HG03045 (cell line): Measurements from ENCODE around the gene RADIL.

ENCODE experiments used
- ATAC-seq: cut with Tn5 transposase; IDR thresholded peaks from one replicate; pipeline ENCODE4 v1.9.1; 2021; ENCODE audit warnings: mild to moderate bottlenecking, moderate library complexity; ENCODE audit not compliant: unreplicated experiment

The RADIL gene

DNA sequence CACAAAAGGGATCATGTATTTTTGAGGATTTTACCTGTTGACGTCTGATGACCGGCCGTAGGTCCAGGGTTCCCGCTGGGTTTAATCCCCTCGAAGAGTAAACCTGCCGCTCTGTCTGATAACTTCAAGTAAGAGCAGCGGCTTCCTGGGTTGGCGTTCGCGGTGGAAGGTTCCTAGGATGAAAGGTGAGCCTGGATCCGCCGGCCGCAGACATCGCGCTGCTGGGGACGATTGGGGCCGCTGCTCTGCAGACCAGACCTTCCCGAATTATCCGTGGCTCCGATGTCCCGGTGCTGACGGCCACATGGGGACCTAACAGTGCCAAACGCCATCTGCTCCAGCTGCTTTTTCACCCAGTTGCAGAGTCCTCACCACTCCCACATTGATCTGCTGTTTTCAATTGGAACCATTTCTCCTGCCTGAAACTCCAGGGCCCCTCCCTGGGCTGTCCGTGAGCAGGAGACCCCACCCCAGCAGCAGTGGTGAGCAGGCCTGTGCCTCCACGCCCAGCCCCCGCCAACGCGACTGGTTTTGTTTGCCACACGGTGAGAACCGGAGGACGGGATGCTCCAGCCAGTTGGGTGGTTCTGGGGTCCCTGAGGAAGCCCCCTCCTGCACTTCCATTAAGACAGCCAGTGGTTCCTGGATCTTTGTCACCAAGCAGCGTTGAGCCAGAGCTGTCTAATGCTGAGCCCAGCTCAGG, 120.3 kb downstream of the RADIL start:
- no peak for ATAC-seq

DNA sequence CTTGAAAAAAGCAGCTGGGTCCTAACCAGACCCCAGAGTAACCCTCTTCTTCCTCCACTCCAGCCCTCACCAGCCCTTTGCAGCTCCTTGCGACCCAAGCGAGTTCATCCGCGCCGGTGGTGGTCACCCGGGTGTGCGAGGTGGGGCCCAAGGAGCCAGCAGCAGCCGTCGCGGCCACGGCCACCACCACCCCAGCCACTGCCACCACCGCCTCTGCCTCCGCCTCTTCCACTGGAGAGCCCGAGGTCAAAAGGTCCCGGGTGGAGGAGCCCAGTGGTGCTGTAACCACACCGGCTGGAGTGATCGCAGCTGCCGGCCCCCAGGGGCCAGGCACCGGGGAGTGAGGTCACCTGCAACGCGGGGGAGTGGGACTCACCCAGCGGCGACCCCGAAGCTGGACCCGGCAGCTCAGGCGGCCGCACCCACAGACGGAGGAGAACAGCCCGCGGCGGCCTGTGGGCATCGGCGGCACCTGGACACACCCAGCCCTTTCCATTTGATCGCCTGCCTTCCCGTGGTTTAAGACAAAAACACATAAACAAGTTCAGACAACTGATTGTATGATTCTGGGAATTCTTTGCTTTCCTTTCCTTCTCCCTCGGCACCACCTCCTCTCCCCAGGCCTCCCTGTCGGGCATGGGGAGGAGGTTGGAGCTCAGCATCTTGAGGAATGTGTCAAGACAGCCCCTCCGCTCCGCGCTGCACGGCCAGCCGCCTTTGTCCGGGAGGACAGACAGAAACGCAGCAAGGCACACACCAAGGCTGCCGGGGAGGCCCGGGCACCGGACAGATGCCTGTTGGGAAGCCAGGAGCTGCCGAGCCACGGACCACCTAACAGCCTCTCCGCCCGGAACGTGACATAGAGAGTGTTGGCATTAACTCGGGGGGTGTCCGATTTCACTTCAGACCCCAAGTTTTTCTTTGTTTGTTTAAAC, 121.1 kb downstream of the RADIL start:
- ATAC-seq, result no peak

DNA sequence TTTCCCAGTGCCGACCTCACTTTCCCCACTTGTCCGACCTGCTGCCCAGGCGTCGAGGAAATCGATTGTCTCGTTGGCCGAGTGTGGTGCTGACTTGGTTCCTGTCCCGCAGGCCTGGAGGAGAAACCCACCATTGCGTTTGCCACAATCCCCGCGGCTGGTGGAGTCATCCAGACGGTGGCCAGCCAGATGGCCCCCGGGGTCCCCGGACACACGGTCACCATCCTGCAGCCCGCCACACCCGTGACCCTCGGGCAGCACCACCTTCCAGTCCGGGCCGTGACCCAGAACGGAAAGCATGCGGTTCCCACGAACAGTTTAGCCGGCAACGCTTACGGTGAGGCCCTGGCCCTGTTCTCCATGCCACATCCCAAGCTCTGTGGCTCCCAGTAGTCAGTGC, 122.6 kb downstream of the RADIL start:
- no peak for ATAC-seq

DNA sequence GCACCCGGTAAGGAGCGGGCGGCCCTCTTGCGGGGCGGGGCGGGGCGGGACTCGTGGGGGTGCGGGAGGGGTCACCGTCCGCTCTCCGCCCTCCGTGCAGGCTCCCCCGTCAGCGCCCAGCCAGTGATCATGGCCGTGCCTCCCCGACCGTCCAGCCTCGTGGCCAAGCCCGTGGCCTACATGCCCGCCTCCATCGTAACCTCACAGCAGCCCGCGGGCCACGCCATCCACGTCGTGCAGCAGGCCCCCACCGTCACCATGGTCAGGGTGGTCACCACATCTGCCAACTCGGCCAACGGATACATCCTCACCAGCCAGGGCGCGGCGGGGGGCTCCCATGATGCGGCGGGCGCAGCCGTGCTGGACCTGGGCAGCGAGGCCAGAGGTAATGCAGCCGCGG, 124.3 kb downstream of the RADIL start:
- no peak for ATAC-seq

DNA sequence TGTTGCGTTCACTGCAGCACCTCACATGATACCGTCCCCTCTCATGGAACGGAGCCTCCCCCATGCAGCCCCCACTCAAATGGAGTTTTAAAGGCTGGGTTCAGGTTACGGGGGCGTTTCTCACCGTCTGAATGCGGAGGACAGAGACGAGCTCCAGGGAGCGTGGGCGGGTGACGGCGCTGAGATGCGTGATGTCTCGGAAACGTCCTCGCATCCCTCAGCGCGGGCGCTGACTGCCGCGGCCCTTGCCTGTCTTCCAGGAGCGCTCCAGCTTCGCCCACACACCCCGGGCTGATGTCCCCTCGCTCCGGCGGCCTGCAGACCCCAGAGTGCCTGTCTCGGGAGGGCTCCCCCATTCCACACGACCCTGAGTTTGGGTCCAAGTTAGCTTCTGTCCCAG, 124.7 kb downstream of the RADIL start:
- ATAC-seq, result no peak

DNA sequence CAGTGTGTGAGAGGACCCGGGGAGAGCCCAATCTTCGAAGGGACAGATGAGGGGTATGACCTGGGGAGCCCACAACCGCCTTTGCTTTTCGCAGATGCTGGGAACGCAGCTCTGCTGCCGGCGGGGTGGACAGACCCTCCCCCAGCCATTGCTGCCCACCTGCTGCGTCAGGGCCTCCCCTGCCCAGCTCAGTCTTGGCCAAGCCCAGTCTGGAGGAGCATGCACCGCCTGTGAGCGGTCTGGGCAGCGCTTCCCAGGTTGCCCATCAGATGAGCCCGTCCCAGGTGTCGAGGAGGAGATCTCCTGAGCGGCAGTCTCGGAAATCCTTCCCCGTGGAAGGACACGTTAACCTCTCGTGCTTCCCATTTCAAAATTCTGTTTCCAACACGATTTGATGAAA, 125.4 kb downstream of the RADIL start:
- ATAC-seq, result no peak

DNA sequence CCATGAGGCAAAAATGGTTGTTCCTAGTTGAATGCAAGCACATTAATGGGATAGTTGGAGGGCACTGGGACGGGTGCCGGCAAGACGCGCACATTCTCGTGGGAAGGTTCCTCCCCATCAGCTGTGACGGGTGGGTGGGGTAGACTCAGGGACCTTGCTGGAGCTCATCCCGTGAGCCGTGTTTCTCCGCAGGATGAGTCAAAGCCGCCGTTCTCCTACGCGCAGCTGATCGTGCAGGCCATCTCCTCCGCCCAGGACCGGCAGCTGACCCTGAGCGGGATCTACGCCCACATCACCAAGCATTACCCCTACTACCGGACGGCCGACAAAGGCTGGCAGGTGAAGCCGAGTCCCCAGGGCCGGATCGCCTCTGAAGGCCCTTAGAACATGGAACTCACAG, 128.5 kb downstream of the RADIL start:
- ATAC-seq, result no peak

DNA sequence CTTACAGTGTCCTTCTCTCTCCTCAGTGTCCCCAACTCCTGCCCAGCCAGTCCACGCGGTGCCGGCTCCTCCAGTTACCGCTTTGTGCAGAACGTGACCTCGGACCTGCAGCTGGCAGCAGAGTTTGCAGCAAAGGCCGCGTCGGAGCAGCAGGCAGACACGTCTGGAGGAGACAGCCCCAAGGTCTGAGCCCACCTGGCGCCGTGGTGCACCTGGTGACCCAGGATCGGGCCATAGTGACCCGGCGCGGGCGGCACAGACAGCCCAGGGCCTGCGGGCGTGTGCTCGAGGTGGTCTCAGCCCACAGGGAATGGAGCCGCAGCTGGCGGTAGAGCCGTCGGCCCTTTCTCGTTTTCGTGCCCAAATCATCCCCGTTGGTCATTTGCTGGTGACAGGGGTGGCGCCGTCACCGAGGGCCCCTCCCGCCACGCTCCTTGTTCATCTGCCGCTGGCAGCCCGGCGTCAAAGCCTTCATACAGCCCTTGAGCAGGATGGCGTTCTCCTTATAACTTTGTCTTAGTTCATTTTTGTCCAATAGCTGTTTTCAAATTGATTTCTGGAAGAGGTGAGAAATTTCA, 129.0 kb downstream of the RADIL start:
- no peak for ATAC-seq

DNA sequence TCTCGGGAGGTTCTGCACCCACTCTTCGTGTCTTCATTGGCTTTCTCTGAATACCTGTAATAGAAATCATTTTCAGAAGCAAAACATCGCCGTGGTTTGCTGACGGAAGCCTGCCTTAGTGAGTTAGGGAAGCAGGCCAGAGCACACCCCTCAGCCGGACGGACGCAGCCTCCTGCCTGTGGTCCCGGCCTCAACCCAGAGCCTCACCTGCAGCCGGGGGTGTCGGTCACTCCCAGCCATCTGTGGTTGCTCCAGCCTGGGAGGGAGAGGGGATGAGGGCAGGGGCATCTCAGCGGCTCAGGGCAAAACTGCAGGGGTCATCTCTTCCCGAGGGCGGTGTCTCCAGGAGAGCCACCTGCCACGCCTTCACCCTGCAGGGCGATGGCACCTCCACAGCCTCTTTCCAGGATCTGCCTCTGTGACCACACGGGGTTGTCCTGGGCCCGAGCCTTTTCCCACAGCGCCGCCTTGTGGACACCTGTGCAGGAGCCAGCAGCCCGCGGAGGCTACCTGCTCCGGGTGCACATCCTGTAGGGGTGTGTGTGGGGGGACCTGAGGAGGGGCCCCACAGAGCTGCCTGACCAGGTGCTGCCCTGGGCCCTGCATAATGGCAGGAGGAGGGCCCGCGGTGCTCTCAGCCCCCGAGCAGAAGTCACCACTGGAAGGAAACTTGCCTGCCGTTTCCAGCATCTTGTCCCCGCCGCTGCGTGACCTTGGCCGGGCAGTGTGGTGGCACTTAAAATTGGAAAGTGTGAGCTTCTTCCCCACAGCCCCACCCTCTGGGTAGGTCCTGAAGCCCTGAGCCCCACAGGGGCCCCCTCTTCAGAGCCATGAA, 129.7 kb downstream of the RADIL start:
- ATAC-seq, result no peak

DNA sequence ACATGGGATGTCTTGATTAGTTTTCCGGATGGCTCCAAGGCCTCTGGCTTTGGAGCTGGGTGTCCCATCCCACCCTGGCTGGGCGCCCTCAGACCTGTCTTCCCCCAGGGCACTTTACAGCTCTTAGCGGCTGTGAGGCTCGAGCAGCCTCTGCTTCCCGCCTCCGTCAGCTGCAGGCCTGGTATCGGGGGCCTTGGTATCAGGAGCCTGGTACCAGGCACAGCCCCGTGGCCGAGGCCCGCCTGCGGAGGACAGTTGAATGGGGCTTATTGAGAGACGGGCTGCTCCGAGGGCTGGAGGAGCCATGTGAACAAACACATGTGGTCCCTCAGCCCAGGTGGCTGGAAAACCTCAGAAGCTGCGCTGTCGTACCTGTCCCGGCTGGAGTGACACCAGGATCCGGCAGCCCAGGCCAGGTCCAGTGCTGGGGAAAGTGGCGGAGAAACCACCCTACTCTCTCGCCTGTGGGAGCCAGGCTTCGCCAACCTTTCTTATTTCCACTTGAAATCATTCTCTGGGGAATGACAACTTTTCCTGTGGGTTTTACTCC, 132.0 kb downstream of the RADIL start:
- no peak for ATAC-seq

DNA sequence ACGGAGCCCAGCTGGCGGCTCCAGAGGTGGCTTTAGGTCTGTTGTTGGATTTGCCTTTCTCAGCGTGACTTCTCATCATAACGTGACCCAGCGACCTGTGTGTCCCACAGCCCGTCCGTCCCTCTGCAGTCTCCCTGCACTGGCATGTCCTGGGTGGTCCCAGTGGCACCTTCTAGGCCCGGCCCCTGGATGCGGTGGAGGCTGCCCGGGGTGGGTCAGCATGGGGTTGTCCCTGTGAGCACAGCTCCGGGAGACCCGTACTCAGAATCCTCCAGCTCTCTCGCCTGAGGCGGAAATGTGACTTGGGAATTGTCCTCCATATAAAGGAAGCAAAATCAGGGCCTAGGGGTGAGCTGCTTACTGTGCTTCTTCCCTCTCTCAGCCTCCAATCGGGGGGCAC, 133.7 kb downstream of the RADIL start:
- ATAC-seq, result no peak

DNA sequence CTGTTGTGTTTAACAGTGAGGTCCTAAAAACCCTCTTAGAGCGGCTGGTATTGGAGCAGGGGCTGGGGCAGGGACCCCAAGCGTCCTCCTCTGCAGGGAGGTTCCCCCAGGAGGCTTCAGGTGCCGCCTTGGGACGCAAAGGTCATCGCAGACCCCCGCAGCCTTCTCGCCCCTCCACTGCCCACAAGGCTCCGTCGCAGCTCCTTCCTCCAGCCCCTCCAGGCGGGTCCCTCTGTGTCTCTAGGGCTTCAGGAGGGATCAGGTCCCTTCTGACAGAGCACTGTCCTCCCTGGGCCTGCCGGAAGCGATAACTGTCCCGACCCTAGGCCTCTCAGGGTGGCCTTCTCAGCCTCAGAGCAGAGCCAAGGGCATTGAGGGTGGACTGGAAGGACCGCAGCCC, 134.2 kb downstream of the RADIL start:
- ATAC-seq, result no peak
